GM12864 (cell line): Measurements from ENCODE around the gene CHST5.

Experiments
- DNase-seq: peaks from one replicate; pipeline ENCODE4 v3.0.0-alpha.2; 2011; ENCODE audit warnings: low read depth
- H3K4me3 ChIP-seq: 2 replicates; pipeline ENCODE4 v1.5.1; 2011; ENCODE audit warnings: mild to moderate bottlenecking, low read depth, low read length, control low read depth
- TF ChIP-seq, protein P1 (sequence below): IDR thresholded peaks from 2 replicates; pipeline ENCODE4 v1.5.1; 2011; ENCODE audit warnings: low read depth, mild to moderate bottlenecking, moderate library complexity, low read length, control low read depth, inconsistent platforms; ENCODE audit errors: missing control alignments

The CHST5 gene

GRCh38 chr16:75535211-75535843 is 581 bp downstream of the CHST5 start:
- DNase-seq = no peak
- TF ChIP-seq, protein P1, sequence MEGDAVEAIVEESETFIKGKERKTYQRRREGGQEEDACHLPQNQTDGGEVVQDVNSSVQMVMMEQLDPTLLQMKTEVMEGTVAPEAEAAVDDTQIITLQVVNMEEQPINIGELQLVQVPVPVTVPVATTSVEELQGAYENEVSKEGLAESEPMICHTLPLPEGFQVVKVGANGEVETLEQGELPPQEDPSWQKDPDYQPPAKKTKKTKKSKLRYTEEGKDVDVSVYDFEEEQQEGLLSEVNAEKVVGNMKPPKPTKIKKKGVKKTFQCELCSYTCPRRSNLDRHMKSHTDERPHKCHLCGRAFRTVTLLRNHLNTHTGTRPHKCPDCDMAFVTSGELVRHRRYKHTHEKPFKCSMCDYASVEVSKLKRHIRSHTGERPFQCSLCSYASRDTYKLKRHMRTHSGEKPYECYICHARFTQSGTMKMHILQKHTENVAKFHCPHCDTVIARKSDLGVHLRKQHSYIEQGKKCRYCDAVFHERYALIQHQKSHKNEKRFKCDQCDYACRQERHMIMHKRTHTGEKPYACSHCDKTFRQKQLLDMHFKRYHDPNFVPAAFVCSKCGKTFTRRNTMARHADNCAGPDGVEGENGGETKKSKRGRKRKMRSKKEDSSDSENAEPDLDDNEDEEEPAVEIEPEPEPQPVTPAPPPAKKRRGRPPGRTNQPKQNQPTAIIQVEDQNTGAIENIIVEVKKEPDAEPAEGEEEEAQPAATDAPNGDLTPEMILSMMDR = no peak

DNA sequence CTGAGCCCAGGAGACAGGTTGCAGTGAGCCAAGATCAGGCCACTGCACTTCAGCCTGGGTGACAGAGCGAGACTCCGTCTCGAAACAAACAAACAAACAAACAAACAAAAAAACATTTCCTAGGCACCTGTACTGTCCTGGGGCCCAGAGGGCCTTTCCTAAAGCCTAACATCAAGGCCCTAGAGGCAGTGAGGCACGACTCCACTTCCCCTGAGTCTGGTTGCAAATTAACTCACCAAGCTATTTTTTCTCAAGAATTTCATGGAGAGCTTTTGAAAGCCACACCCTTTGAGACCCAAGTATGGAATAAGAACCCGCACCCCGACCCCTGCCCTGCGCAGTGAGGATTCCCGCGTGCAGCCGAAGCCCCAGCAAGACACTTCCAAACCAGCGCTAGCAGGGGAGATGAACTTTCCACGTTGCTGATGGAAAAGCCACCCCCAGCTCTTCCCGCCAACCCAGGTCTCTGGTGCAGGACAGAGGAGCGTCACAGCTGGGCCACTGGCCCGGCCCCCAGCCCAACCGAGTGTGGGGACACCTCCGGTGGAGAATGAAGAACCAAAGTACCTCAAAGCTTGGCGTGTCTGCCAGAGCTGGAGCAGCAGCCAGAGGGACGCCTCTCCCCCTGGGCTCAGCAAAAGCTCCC is 1.2 kb downstream of the CHST5 start:
- no peak overlapping the region for H3K4me3 ChIP-seq
- no peak for DNase-seq

More at GRCh38 chr16:75535211-75535843, 581 bp downstream of the CHST5 start:
- H3K4me3 ChIP-seq = no peak overlapping the region

DNA sequence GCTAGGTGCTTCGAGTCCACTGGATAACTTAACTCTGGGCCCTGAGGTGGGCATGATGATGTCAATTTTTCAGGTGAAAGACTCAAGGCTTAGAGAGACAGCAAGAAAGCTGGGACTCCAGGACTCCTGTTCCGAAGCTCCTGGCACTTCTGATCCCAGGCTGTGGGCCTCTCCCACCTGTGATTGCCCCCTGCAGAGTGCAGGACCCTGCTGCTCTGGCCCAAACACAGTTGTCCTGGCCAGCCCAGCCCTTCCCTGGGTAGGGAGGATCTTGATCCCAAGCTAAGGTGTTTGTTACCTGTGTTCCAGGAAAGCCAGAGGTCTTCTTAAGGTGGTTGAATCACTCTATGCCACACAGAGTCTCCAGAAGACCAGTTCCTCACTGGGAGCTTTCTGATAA is 3.1 kb downstream of the CHST5 start:
- H3K4me3 ChIP-seq = no peak overlapping the region
- no peak for DNase-seq
- TF ChIP-seq, protein P1 = no peak

More for the DNA sequence above, 1.2 kb downstream of the CHST5 start:
- TF ChIP-seq, protein P1 = no peak

GRCh38 chr16:75532142-75532765 is 3.7 kb downstream of the CHST5 start:
- TF ChIP-seq, protein P1 = no peak
- no peak for DNase-seq
- H3K4me3 ChIP-seq = no peak overlapping the region

- DNase-seq = no peak
- TF ChIP-seq, protein P1 = no peak
- H3K4me3 ChIP-seq = no peak overlapping the region
Measured at GRCh38 chr16:75529959-75530358, 5.9 kb downstream of the CHST5 start.

- no peak overlapping the region for H3K4me3 ChIP-seq
- DNase-seq = no peak
- TF ChIP-seq, protein P1 = no peak
Measured at GRCh38 chr16:75529056-75529905, 6.6 kb downstream of the CHST5 start.
